Hepatocyte (in vitro differentiated cells): ENCODE results near the gene PSD2. TPM values are rescaled to one million over a fixed set of nuclear protein-coding genes. Genes with fewer than 3 reads are reported as not detected.

Experiments
- DNase-seq: peaks from one replicate; pipeline ENCODE4 v3.0.0-alpha.2; 2016; ENCODE audit warnings: low spot score
- H2AFZ ChIP-seq: fragments of 200-600 bp; sonication (generic); 2 replicates; pipeline ENCODE4 v1.6.0; 2016; ENCODE audit warnings: antibody characterized with exemption, mild to moderate bottlenecking
- H3K27ac ChIP-seq: fragments of 200-600 bp; sonication (generic); 2 replicates; pipeline ENCODE4 v1.5.1; 2016; ENCODE audit warnings: mild to moderate bottlenecking
- H3K27me3 ChIP-seq: fragments of 200-600 bp; sonication (generic); 2 replicates; pipeline ENCODE4 v1.6.1; 2016
- H3K36me3 ChIP-seq: fragments of 200-600 bp; sonication (generic); replicated peaks from 2 replicates; pipeline ENCODE4 v1.5.1; 2016; ENCODE audit warnings: low read depth; ENCODE audit not compliant: insufficient read depth
- H3K4me1 ChIP-seq: fragments of 200-600 bp; sonication (generic); 2 replicates; pipeline ENCODE4 v1.5.1; 2016; ENCODE audit warnings: mild to moderate bottlenecking, moderate library complexity; ENCODE audit not compliant: insufficient read depth
- H3K4me2 ChIP-seq: fragments of 200-600 bp; sonication (generic); 2 replicates; pipeline ENCODE4 v1.6.0; 2016
- H3K4me3 ChIP-seq: fragments of 200-600 bp; sonication (generic); 2 replicates; pipeline ENCODE4 v1.5.1; 2016; ENCODE audit warnings: mild to moderate bottlenecking
- H3K79me2 ChIP-seq: fragments of 200-600 bp; sonication (generic); 2 replicates; pipeline ENCODE4 v1.6.0; 2017; ENCODE audit warnings: mild to moderate bottlenecking
- H3K9me2 ChIP-seq: fragments of 200-600 bp; sonication (generic); replicated peaks from 2 replicates; pipeline ENCODE4 v1.6.0; 2017; ENCODE audit warnings: mild to moderate bottlenecking; ENCODE audit not compliant: insufficient read depth
- H3K9me3 ChIP-seq: fragments of 200-600 bp; sonication (generic); 2 replicates; pipeline ENCODE4 v1.5.1; 2016; ENCODE audit warnings: low read depth, mild to moderate bottlenecking
- H4K20me1 ChIP-seq: fragments of 200-600 bp; sonication (generic); 2 replicates; pipeline ENCODE4 v1.6.0; 2016; ENCODE audit warnings: mild to moderate bottlenecking; ENCODE audit not compliant: insufficient read depth, poor library complexity, severe bottlenecking
- CTCF ChIP-seq: fragments of 200-600 bp; sonication (generic); IDR thresholded peaks from 2 replicates; pipeline ENCODE4 v1.5.1; 2016; ENCODE audit warnings: antibody characterized with exemption, mild to moderate bottlenecking; ENCODE audit not compliant: poor library complexity
- EZH2 ChIP-seq: fragments of 200-600 bp; sonication (generic); IDR thresholded peaks from 2 replicates; pipeline ENCODE4 v1.6.1; 2016; ENCODE audit warnings: antibody characterized with exemption, mild to moderate bottlenecking, borderline replicate concordance
- EZH2phosphoT487 ChIP-seq: fragments of 200-600 bp; sonication (generic); IDR thresholded peaks from one replicate; pipeline ENCODE4 v1.6.1; 2018; ENCODE audit warnings: antibody characterized with exemption, mild to moderate bottlenecking, low read depth, moderate library complexity; ENCODE audit not compliant: unreplicated experiment, severe bottlenecking
- WGBS: methylation state at CpG from one replicate; pipeline ENCODE4 v1.1.6; 2016; ENCODE audit warnings: low lambda C conversion rate; ENCODE audit errors: missing lambda C conversion rate; 5-methylcytosine and 5-hydroxymethylcytosine counted together
- polyA plus RNA-seq: library from polyadenylated mRNA; unstranded; fragments of >200 nt; fragmentation: Nextera tagmentation; extraction: Ambion mirVana; gene quantifications from 2 replicates; pipeline ENCODE4 v1.2.1, GENCODE V29; 2016
- total RNA-seq: library from RNA; depleted of rRNA; stranded (reverse); fragments of >200 nt; gene quantifications from 2 replicates; pipeline ENCODE4 v1.2.3, GENCODE V29; 2014

PSD2 gene
- total and polyA plus RNA-seq, 2 experiments from 2014 or later: not detected

GRCh38 chr5:139799359-139799758 is 3.8 kb downstream of the PSD2 start:
- Histone ChIP-seq H3K4me1 (no peaks in the 10 kb centered on the region), H3K9me2 (no peaks in the 10 kb centered on the region), H3K79me2 (no peaks in the 10 kb centered on the region), H3K27ac (no peak overlapping the region), H4K20me1 (no peaks in the 10 kb centered on the region), H2AFZ (no peak overlapping the region), H3K4me2 (no peak overlapping the region), H3K9me3 (no peaks in the 10 kb centered on the region), H3K4me3 (no peak overlapping the region), H3K36me3 (no peaks in the 10 kb centered on the region), H3K27me3 (peaks cover 79% of the 10 kb centered on the region)
- DNase-seq: no peak
- TF ChIP-seq EZH2: no peak
- no peak for TF ChIP-seq CTCF
- TF ChIP-seq EZH2phosphoT487: no peak

- H3K36me3 ChIP-seq: no peaks in the 10 kb centered on the region
- no peak overlapping the region for H3K27ac ChIP-seq
- no peak overlapping the region for H3K4me3 ChIP-seq
- TF ChIP-seq CTCF (no peak), EZH2phosphoT487 (no peak), EZH2 (no peak)
- peaks cover 38% of the 10 kb centered on the region for H3K27me3 ChIP-seq
- no peak overlapping the region for H3K4me2 ChIP-seq
- no peak overlapping the region for H2AFZ ChIP-seq
- H3K79me2 ChIP-seq: no peaks in the 10 kb centered on the region
- H3K9me3 ChIP-seq: no peaks in the 10 kb centered on the region
- no peaks in the 10 kb centered on the region for H3K9me2 ChIP-seq
- no peaks in the 10 kb centered on the region for H3K4me1 ChIP-seq
- 91% methylated on average over 2 of the region's 2 CpGs for WGBS
- no peaks in the 10 kb centered on the region for H4K20me1 ChIP-seq
- DNase-seq: no peak
Observed at GRCh38 chr5:139803978-139804377, 8.4 kb downstream of the PSD2 start.

- Histone ChIP-seq H2AFZ (no peak overlapping the region), H3K27ac (no peak overlapping the region), H3K4me3 (no peak overlapping the region), H4K20me1 (no peaks in the 10 kb centered on the region), H3K9me3 (no peaks in the 10 kb centered on the region), H3K9me2 (no peaks in the 10 kb centered on the region), H3K4me2 (no peak overlapping the region), H3K4me1 (no peaks in the 10 kb centered on the region), H3K36me3 (no peaks in the 10 kb centered on the region), H3K27me3 (peaks cover 29% of the 10 kb centered on the region), H3K79me2 (no peaks in the 10 kb centered on the region)
- no peak for TF ChIP-seq EZH2phosphoT487
- TF ChIP-seq EZH2: no peak
- no peak for TF ChIP-seq CTCF
- no peak for DNase-seq
- 89% methylated on average over 17 of the region's 17 CpGs for WGBS
Observed at GRCh38 chr5:139804800-139805397, 9.3 kb downstream of the PSD2 start.

- H3K27ac ChIP-seq: no peak overlapping the region
- no peaks in the 10 kb centered on the region for H4K20me1 ChIP-seq
- no peaks in the 10 kb centered on the region for H3K79me2 ChIP-seq
- peaks cover 29% of the 10 kb centered on the region for H3K27me3 ChIP-seq
- H3K36me3 ChIP-seq: no peaks in the 10 kb centered on the region
- H2AFZ ChIP-seq: no peak overlapping the region
- no peaks in the 10 kb centered on the region for H3K9me2 ChIP-seq
- no peaks in the 10 kb centered on the region for H3K4me1 ChIP-seq
- 92% methylated on average over 2 of the region's 2 CpGs for WGBS
- no peak overlapping the region for H3K4me3 ChIP-seq
- no peak overlapping the region for H3K4me2 ChIP-seq
- TF ChIP-seq CTCF (no peak), EZH2 (no peak)
- no peak for DNase-seq
- no peaks in the 10 kb centered on the region for H3K9me3 ChIP-seq
Observed at GRCh38 chr5:139805545-139805944, 9.9 kb downstream of the PSD2 start.
